ENCODE results near the gene SLC5A6.

DNA sequence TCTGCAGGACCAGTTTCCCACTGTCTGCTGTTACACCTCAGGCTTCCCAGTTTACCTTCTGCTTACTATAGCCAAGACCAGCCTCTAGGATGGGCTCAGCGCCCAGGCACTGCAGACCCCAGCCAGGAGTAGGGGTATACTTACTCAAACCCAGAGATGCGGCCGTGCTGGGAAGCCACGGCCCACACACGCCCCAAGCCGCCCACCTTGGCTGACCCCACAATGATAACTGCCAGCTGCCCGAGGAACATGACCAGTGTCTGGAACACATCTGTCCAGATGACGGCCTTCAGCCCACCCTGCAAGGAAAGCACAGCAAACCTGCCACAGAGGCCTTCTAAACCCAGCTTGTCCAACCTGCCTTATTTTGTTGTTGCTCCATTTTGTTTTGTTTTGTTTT is 6.9 kb downstream of the SLC5A6 start:
- no peak for TF ChIP-seq POLR2A (IDR thresholded peaks at IDR 0.05)
- TF ChIP-seq, protein P1, sequence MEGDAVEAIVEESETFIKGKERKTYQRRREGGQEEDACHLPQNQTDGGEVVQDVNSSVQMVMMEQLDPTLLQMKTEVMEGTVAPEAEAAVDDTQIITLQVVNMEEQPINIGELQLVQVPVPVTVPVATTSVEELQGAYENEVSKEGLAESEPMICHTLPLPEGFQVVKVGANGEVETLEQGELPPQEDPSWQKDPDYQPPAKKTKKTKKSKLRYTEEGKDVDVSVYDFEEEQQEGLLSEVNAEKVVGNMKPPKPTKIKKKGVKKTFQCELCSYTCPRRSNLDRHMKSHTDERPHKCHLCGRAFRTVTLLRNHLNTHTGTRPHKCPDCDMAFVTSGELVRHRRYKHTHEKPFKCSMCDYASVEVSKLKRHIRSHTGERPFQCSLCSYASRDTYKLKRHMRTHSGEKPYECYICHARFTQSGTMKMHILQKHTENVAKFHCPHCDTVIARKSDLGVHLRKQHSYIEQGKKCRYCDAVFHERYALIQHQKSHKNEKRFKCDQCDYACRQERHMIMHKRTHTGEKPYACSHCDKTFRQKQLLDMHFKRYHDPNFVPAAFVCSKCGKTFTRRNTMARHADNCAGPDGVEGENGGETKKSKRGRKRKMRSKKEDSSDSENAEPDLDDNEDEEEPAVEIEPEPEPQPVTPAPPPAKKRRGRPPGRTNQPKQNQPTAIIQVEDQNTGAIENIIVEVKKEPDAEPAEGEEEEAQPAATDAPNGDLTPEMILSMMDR (IDR thresholded peaks at IDR 0.05): no peak
